WTC11 (cell line): ENCODE results near the gene STK33.

Experiments used
- CTCF ChIP-seq: fragments of 200-600 bp; IDR thresholded peaks from 2 replicates; pipeline ENCODE4 v1.8.0; 2022; ENCODE audit warnings: antibody characterized with exemption
- EMX1 ChIP-seq: fragments of 250-450 bp; sonication (Bioruptor Pico); IDR thresholded peaks from 2 replicates; pipeline ENCODE4 v1.8.0; 2021; ENCODE audit warnings: mild to moderate bottlenecking
- FOXJ3 ChIP-seq: sonication (generic); formaldehyde crosslinking; IDR thresholded peaks from 2 replicates; pipeline ENCODE4 v1.9.0; 2021; ENCODE audit warnings: missing genetic modification reagents, mild to moderate bottlenecking, borderline replicate concordance
- JUN ChIP-seq: sonication (generic); formaldehyde crosslinking; IDR thresholded peaks from 2 replicates; pipeline ENCODE4 v1.8.0; 2023; ENCODE audit warnings: mild to moderate bottlenecking, missing genetic modification reagents
- NFE2L1 ChIP-seq: sonication (generic); formaldehyde crosslinking; IDR thresholded peaks from 2 replicates; pipeline ENCODE4 v1.8.1; 2023; ENCODE audit warnings: missing genetic modification reagents
- STAT6 ChIP-seq: sonication (generic); formaldehyde crosslinking; conservative IDR thresholded peaks from 2 replicates; pipeline ENCODE4 v1.8.1; 2023; ENCODE audit warnings: mild to moderate bottlenecking, low read depth, missing genetic modification reagents, moderate library complexity

GRCh38 chr11:8603696-8604077 lies 9.7 kb upstream of the STK33 start:
- no peak for TF ChIP-seq EMX1
- no peak for TF ChIP-seq STAT6
- no peak for TF ChIP-seq CTCF
- no peak for TF ChIP-seq JUN (CRISPR knock-in tag)
- TF ChIP-seq NFE2L1: no peak
- TF ChIP-seq FOXJ3 (CRISPR knock-in tag): no peak
